Keratinocyte (primary cell): ENCODE results near the gene GRPEL2. TPM values are rescaled to one million over a fixed set of nuclear protein-coding genes. Genes with fewer than 3 reads are reported as not detected.

Experiments
- DNase-seq: peaks from one replicate; pipeline ENCODE4 v3.0.0-alpha.2; 2011; ENCODE audit warnings: low read depth, missing footprints, low spot score
- FAIRE-seq: peaks from 2 replicates; lab custom pipeline; 2011; peaks lifted over from hg19 to GRCh38; lab: Jason Lieb, UNC
- H2AFZ ChIP-seq: 2 replicates; pipeline ENCODE4 v1.6.0; 2012; ENCODE audit warnings: low read length, control low read depth, inconsistent platforms; ENCODE audit not compliant: control insufficient read depth
- H3K27ac ChIP-seq: 2 replicates; pipeline ENCODE4 v1.5.1; 2011; ENCODE audit warnings: low read length; ENCODE audit not compliant: control insufficient read depth, insufficient read depth
- H3K27me3 ChIP-seq: 3 replicates; pipeline ENCODE4 v1.6.0; 2011; ENCODE audit warnings: low read length; ENCODE audit not compliant: control insufficient read depth, insufficient read depth; ENCODE audit errors: extremely low read depth
- H3K36me3 ChIP-seq, 2 experiments: 2 replicates in 1 of 2; 3 replicates in 1 of 2; pipeline ENCODE4 v1.5.1; 2011; ENCODE audit warnings: low read length in 2 of 2, mild to moderate bottlenecking in 1 of 2; ENCODE audit not compliant: control insufficient read depth in 2 of 2, insufficient read depth in 2 of 2; ENCODE audit errors: extremely low read depth in 1 of 2
- H3K4me1 ChIP-seq: 3 replicates; pipeline ENCODE4 v1.5.1; 2011; ENCODE audit warnings: low read length; ENCODE audit not compliant: control insufficient read depth, insufficient read depth; ENCODE audit errors: extremely low read depth
- H3K4me2 ChIP-seq: 3 replicates; pipeline ENCODE4 v1.6.0; 2011; ENCODE audit warnings: low read depth, low read length; ENCODE audit not compliant: control insufficient read depth, insufficient read depth; ENCODE audit errors: extremely low read depth
- H3K4me3 ChIP-seq, 3 experiments: fragments of 200-600 bp in 1 of 3; sonication (generic) in 1 of 3; 2 replicates in 2 of 3; 3 replicates in 1 of 3; pipeline ENCODE4 v1.5.1; 2011 to 2016; ENCODE audit warnings: low read length in 3 of 3, mild to moderate bottlenecking in 3 of 3, control low read depth in 2 of 3, inconsistent platforms in 1 of 3, low read depth in 1 of 3, mixed read lengths in 1 of 3, mixed run types in 1 of 3, moderate library complexity in 1 of 3; ENCODE audit not compliant: control insufficient read depth in 2 of 3, insufficient read depth in 2 of 3; ENCODE audit errors: extremely low read depth in 1 of 3
- H3K79me2 ChIP-seq: 2 replicates; pipeline ENCODE4 v1.6.0; 2012; ENCODE audit warnings: low read length; ENCODE audit not compliant: control insufficient read depth, insufficient read depth
- H3K9ac ChIP-seq: 3 replicates; pipeline ENCODE4 v1.6.0; 2011; ENCODE audit warnings: low read length; ENCODE audit not compliant: control insufficient read depth, insufficient read depth; ENCODE audit errors: extremely low read depth
- H3K9me1 ChIP-seq: 3 replicates; pipeline ENCODE4 v1.6.0; 2011; ENCODE audit warnings: low read length; ENCODE audit not compliant: control insufficient read depth, insufficient read depth; ENCODE audit errors: extremely low read depth
- H3K9me3 ChIP-seq: 2 replicates; pipeline ENCODE4 v1.5.1; 2012; ENCODE audit warnings: low read depth, low read length; ENCODE audit not compliant: control insufficient read depth
- H4K20me1 ChIP-seq: 3 replicates; pipeline ENCODE4 v1.6.0; 2011; ENCODE audit warnings: low read length; ENCODE audit not compliant: control insufficient read depth, insufficient read depth; ENCODE audit errors: extremely low read depth
- CTCF ChIP-seq, 3 experiments: IDR thresholded peaks in 1 of 3; conservative IDR thresholded peaks in 1 of 3; optimal IDR thresholded peaks in 1 of 3; 2 replicates in 2 of 3; 3 replicates in 1 of 3; pipeline versions ENCODE3 to v1.5.1; 2011; ENCODE audit warnings: low read length in 3 of 3, mild to moderate bottlenecking in 3 of 3, moderate library complexity in 2 of 3, control low read depth in 1 of 3, inconsistent platforms in 1 of 3; ENCODE audit not compliant: insufficient read depth in 2 of 3; ENCODE audit errors: extremely low read depth in 1 of 3
- EZH2 ChIP-seq: IDR thresholded peaks from one replicate; pipeline ENCODE4 v1.6.1; 2012; ENCODE audit warnings: inconsistent platforms, mild to moderate bottlenecking, low read length, moderate library complexity
- dilution Hi-C: fragments of 300-500 bp; cut with MboI; formaldehyde crosslinking; loops from one replicate; pipeline ENCODE4 v1.7.0; 2020; ENCODE audit warnings: low sequenced_read_pairs; ENCODE audit not compliant: extremely low pct_ligation_motif_present
- polyA plus RNA-seq, 5 experiments: library from polyadenylated mRNA; depleted of rRNA in 3 of 5; stranded (reverse) in 3 of 5; stranded (forward) in 1 of 5; unstranded in 1 of 5; fragments of >200 nt; gene quantifications; 1 replicate in 1 of 5; 2 replicates in 3 of 5; 3 replicates in 1 of 5; pipeline versions ENCODE4 v1.2.1 to v1.2.3, GENCODE V29; 2011 to 2012; ENCODE audit warnings: missing spikeins in 2 of 5, low read depth in 1 of 5, low replicate concordance in 1 of 5

GRPEL2 gene
- polyA plus RNA-seq, 1 donor (not counting 4 experiments of a cell fraction or from before 2014, with no cell fraction given): 17.5 TPM

- Histone ChIP-seq H3K9me1 (no peaks in the 10 kb centered on the region), H3K36me3 (no peaks in the 10 kb centered on the region), H3K4me3 (no peak overlapping the region), H4K20me1 (no peaks in the 10 kb centered on the region), H3K4me1 (peaks cover 4% of the 10 kb centered on the region), H3K27me3 (no peaks in the 10 kb centered on the region), H3K9me3 (no peaks in the 10 kb centered on the region), H3K27ac (no peak overlapping the region), H3K79me2 (peaks cover 1% of the 10 kb centered on the region), H3K9ac (no peak overlapping the region), H3K4me2 (no peak overlapping the region), H2AFZ (no peak overlapping the region)
- TF ChIP-seq CTCF (optimal IDR thresholded peaks at IDR 0.05 in 1 of 3, IDR thresholded peaks at IDR 0.05 in 1 of 3, conservative IDR thresholded peaks at IDR 0.05 in 1 of 3; ENCODE audit: extremely low read depth in 1 of 3, insufficient read depth in 2 of 3, low read length in 3 of 3) (no peak), EZH2 (no peak)
- no peak for FAIRE-seq
- no peak for DNase-seq
- dilution Hi-C loops: no loop called here
Observed at GRCh38 chr5:149363358-149363757, 18.1 kb downstream of the GRPEL2 start.

- Histone ChIP-seq H4K20me1 (no peaks in the 10 kb centered on the region), H3K27me3 (no peaks in the 10 kb centered on the region), H3K27ac (no peak overlapping the region), H3K4me3 (no peak overlapping the region), H3K4me1 (no peaks in the 10 kb centered on the region), H3K9me1 (no peaks in the 10 kb centered on the region), H2AFZ (no peak overlapping the region), H3K36me3 (no peaks in the 10 kb centered on the region), H3K9me3 (no peaks in the 10 kb centered on the region), H3K79me2 (no peaks in the 10 kb centered on the region), H3K9ac (no peak overlapping the region), H3K4me2 (no peak overlapping the region)
- no peak for FAIRE-seq
- no peak for DNase-seq
- TF ChIP-seq EZH2: no peak
- no peak for TF ChIP-seq CTCF (optimal IDR thresholded peaks at IDR 0.05 in 1 of 3, IDR thresholded peaks at IDR 0.05 in 1 of 3, conservative IDR thresholded peaks at IDR 0.05 in 1 of 3; ENCODE audit: extremely low read depth in 1 of 3, insufficient read depth in 2 of 3, low read length in 3 of 3)
- dilution Hi-C loops: no loop called here
Observed at GRCh38 chr5:149363936-149364335, 18.6 kb downstream of the GRPEL2 start.
